SK-N-SH treated with all-trans-retinoic acid at 6 μM for 48 hours (cell line): ENCODE measurements around the gene PDZD4.

Experiments used
- BACH2 ChIP-seq: fragments of 250-450 bp; sonication (Bioruptor Pico); IDR thresholded peaks from 2 replicates; pipeline ENCODE4 v1.9.0; 2021; ENCODE audit warnings: mild to moderate bottlenecking, borderline replicate concordance
- GLIS3 ChIP-seq: fragments of 250-450 bp; sonication (Bioruptor Pico); IDR thresholded peaks from 2 replicates; pipeline ENCODE4 v1.5.0; 2020; ENCODE audit warnings: mild to moderate bottlenecking, moderate library complexity
- PATZ1 ChIP-seq: fragments of 250-450 bp; sonication (Bioruptor Pico); IDR thresholded peaks from 2 replicates; pipeline ENCODE4 v1.8.0; 2020; ENCODE audit warnings: mild to moderate bottlenecking, moderate library complexity, borderline replicate concordance
- RARB ChIP-seq: fragments of 250-450 bp; sonication (Bioruptor Pico); IDR thresholded peaks from 2 replicates; pipeline ENCODE4 v1.8.0; 2021; ENCODE audit warnings: mild to moderate bottlenecking, moderate library complexity
- ZFP3 ChIP-seq: fragments of 250-450 bp; sonication (Bioruptor Pico); IDR thresholded peaks from 2 replicates; pipeline ENCODE4 v1.5.0; 2020; ENCODE audit warnings: mild to moderate bottlenecking, moderate library complexity
- ZFP30 ChIP-seq: fragments of 450-650 bp; formaldehyde crosslinking; IDR thresholded peaks from 2 replicates; pipeline ENCODE4 v1.5.0; 2022; ENCODE audit warnings: mild to moderate bottlenecking, moderate library complexity
- ZNF565 ChIP-seq: fragments of 450-650 bp; formaldehyde crosslinking; conservative IDR thresholded peaks from 2 replicates; pipeline ENCODE4 v1.5.0; 2020; ENCODE audit warnings: low read depth, mild to moderate bottlenecking, moderate library complexity
- ZNF70 ChIP-seq: fragments of 450-650 bp; formaldehyde crosslinking; IDR thresholded peaks from 2 replicates; pipeline ENCODE4 v1.5.0; 2020; ENCODE audit warnings: mild to moderate bottlenecking, moderate library complexity
- TF ChIP-seq, protein P1 (sequence below): fragments of 250-450 bp; sonication (Bioruptor Pico); IDR thresholded peaks from 2 replicates; pipeline ENCODE4 v1.5.1; 2021; ENCODE audit warnings: mild to moderate bottlenecking, moderate library complexity
- TF ChIP-seq, protein P2 (sequence below): fragments of 250-450 bp; sonication (Bioruptor Pico); IDR thresholded peaks from 2 replicates; pipeline ENCODE4 v1.5.1; 2020; ENCODE audit warnings: low read depth, mild to moderate bottlenecking, moderate library complexity

- TF ChIP-seq ZFP3 (CRISPR knock-in tag) (no peak), ZFP30 (CRISPR knock-in tag) (no peak), RARB (no peak), ZNF565 (CRISPR knock-in tag) (no peak), PATZ1 (no peak), BACH2 (CRISPR knock-in tag) (no peak), GLIS3 (CRISPR knock-in tag) (no peak), ZNF70 (no peak)
- TF ChIP-seq, protein P1, sequence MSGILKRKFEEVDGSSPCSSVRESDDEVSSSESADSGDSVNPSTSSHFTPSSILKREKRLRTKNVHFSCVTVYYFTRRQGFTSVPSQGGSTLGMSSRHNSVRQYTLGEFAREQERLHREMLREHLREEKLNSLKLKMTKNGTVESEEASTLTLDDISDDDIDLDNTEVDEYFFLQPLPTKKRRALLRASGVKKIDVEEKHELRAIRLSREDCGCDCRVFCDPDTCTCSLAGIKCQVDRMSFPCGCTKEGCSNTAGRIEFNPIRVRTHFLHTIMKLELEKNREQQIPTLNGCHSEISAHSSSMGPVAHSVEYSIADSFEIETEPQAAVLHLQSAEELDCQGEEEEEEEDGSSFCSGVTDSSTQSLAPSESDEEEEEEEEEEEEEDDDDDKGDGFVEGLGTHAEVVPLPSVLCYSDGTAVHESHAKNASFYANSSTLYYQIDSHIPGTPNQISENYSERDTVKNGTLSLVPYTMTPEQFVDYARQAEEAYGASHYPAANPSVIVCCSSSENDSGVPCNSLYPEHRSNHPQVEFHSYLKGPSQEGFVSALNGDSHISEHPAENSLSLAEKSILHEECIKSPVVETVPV (CRISPR knock-in tag): no peak
- TF ChIP-seq, protein P2, sequence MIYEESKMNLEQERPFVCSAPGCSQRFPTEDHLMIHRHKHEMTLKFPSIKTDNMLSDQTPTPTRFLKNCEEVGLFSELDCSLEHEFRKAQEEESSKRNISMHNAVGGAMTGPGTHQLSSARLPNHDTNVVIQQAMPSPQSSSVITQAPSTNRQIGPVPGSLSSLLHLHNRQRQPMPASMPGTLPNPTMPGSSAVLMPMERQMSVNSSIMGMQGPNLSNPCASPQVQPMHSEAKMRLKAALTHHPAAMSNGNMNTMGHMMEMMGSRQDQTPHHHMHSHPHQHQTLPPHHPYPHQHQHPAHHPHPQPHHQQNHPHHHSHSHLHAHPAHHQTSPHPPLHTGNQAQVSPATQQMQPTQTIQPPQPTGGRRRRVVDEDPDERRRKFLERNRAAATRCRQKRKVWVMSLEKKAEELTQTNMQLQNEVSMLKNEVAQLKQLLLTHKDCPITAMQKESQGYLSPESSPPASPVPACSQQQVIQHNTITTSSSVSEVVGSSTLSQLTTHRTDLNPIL (CRISPR knock-in tag): no peak
Observed at GRCh38 chrX:153851981-153852380, 21.6 kb upstream of the PDZD4 start.
